C4-2B (cell line): Measurements from ENCODE around the gene MAN2B2.

Experiments used
- CTCF ChIP-seq: fragments of 450-650 bp; conservative IDR thresholded peaks from 2 replicates; pipeline ENCODE4 v1.5.1; 2017; ENCODE audit warnings: mild to moderate bottlenecking
- ZFX ChIP-seq: fragments of 450-650 bp; IDR thresholded peaks from 2 replicates; pipeline ENCODE4 v1.6.1; 2017

GRCh38 chr4:6561173-6561516 is 13.8 kb upstream of the MAN2B2 start:
- TF ChIP-seq CTCF, result no peak
- no peak for TF ChIP-seq ZFX
